Limb (tissue), 2 donors: Measurements from ENCODE around the gene GNAT3.

Source experiments
- DNase-seq, 2 donors: peaks; one replicate each; pipeline ENCODE4 v3.0.0-alpha.2; 2016; ENCODE audit errors: extremely low spot score in 2 of 2

The GNAT3 gene

GRCh38 chr7:80464211-80464610, 47.7 kb downstream of the GNAT3 start:
- DNase-seq = no peak

- no peak for DNase-seq
These were observed 48.5 kb downstream of the GNAT3 start for GRCh38 chr7:80463272-80463920.

- no peak for DNase-seq
These were observed 51.0 kb downstream of the GNAT3 start for GRCh38 chr7:80460857-80461256.

- no peak for DNase-seq
These were observed 51.9 kb downstream of the GNAT3 start for GRCh38 chr7:80459776-80460510.

GRCh38 chr7:80458822-80459725, 52.8 kb downstream of the GNAT3 start:
- no peak for DNase-seq

- DNase-seq = peak in 1 of 2 donors; percentile 55
These were observed 58.0 kb downstream of the GNAT3 start for GRCh38 chr7:80453699-80454340.

- no peak for DNase-seq
These were observed 61.1 kb downstream of the GNAT3 start for GRCh38 chr7:80450621-80451308.

GRCh38 chr7:80449836-80450235, 62.0 kb downstream of the GNAT3 start:
- no peak for DNase-seq

- DNase-seq = no peak
These were observed 66.5 kb downstream of the GNAT3 start for GRCh38 chr7:80445351-80445750.

- DNase-seq = no peak
These were observed 67.1 kb downstream of the GNAT3 start for GRCh38 chr7:80444811-80445210.

GRCh38 chr7:80443325-80443724, 68.5 kb downstream of the GNAT3 start:
- no peak for DNase-seq

GRCh38 chr7:80440883-80441282, 71.0 kb downstream of the GNAT3 start:
- DNase-seq = no peak

- DNase-seq = peak in 1 of 2 donors; percentile 79
These were observed 71.7 kb downstream of the GNAT3 start for GRCh38 chr7:80439894-80440821.

- no peak for DNase-seq
These were observed 76.3 kb downstream of the GNAT3 start for GRCh38 chr7:80435521-80435920.

GRCh38 chr7:80434047-80434446, 77.8 kb downstream of the GNAT3 start:
- no peak for DNase-seq

GRCh38 chr7:80432166-80432565, 79.7 kb downstream of the GNAT3 start:
- no peak for DNase-seq

GRCh38 chr7:80429181-80429580, 82.7 kb downstream of the GNAT3 start:
- no peak for DNase-seq

- DNase-seq = peak in 1 of 2 donors; percentile 58
These were observed 83.5 kb downstream of the GNAT3 start for GRCh38 chr7:80428161-80429054.

GRCh38 chr7:80427218-80427617, 84.6 kb downstream of the GNAT3 start:
- DNase-seq = no peak
